ENCODE data around the gene RFC3.

- TF ChIP-seq POLR2AphosphoS5 (IDR thresholded peaks at IDR 0.05; ENCODE audit: low read depth, low read length): no peak
- no peak for TF ChIP-seq CTCF (IDR thresholded peaks at IDR 0.05)
- no peak for TF ChIP-seq TCF7L2 (IDR thresholded peaks at IDR 0.05; ENCODE audit: low read depth, low read length)
- no peak for TF ChIP-seq REST (IDR thresholded peaks at IDR 0.05; ENCODE audit: insufficient read depth in 1 of 2, low read depth in 2 of 2, low read length in 1 of 2)
- TF ChIP-seq SIN3A (IDR thresholded peaks at IDR 0.05; ENCODE audit: borderline replicate concordance, insufficient read depth, low read depth, low read length): no peak
Observed at GRCh38 chr13:33842207-33842606, 24.3 kb downstream of the RFC3 start.

Data from Panc1 (cell line).